Lung (tissue), 12 donors: ENCODE measurements around the gene GRIK1. TPM values are rescaled to one million over a fixed set of nuclear protein-coding genes. Genes with fewer than 3 reads are reported as not detected.

Source experiments
- ATAC-seq: fragments of 200-7000 bp; cut with Tn5 transposase; one replicate; pipeline ENCODE4 v1.9.1; 2020; ENCODE audit warnings: moderate number of reproducible peaks; ENCODE audit not compliant: insufficient read depth, low FRiP score
- DNase-seq, 3 donors: peaks; one replicate each; pipeline ENCODE4 v3.0.0-alpha.2; 2013 to 2017
- H3K27ac ChIP-seq, 2 donors: one replicate each; pipeline ENCODE4 v1.5.1; 2013; ENCODE audit warnings: mild to moderate bottlenecking in 2 of 2, moderate library complexity in 2 of 2, control low read depth in 1 of 2, inconsistent platforms in 1 of 2, low read depth in 1 of 2, low read length in 1 of 2
- H3K27me3 ChIP-seq, 3 donors: one replicate each; pipeline ENCODE4 v1.5.1; 2013; ENCODE audit warnings: low read length in 2 of 3; ENCODE audit not compliant: control insufficient read depth in 3 of 3, insufficient read depth in 3 of 3
- H3K36me3 ChIP-seq, 4 donors: one replicate each; pipeline ENCODE4 v1.5.1; 2013; ENCODE audit warnings: low read length in 4 of 4, mild to moderate bottlenecking in 1 of 4, moderate library complexity in 1 of 4; ENCODE audit not compliant: control insufficient read depth in 4 of 4, insufficient read depth in 4 of 4
- H3K4me1 ChIP-seq, 5 donors: one replicate each; pipeline ENCODE4 v1.5.1; 2013; ENCODE audit warnings: low read length in 5 of 5, mild to moderate bottlenecking in 2 of 5, moderate library complexity in 1 of 5; ENCODE audit not compliant: control insufficient read depth in 5 of 5, insufficient read depth in 5 of 5
- H3K4me3 ChIP-seq: one replicate; pipeline ENCODE4 v1.5.1; 2013; ENCODE audit warnings: mild to moderate bottlenecking, control low read depth, moderate library complexity
- H3K9ac ChIP-seq, 2 donors: one replicate each; pipeline ENCODE4 v1.5.1; 2013; ENCODE audit warnings: low read length in 2 of 2, control low read depth in 1 of 2; ENCODE audit not compliant: insufficient read depth in 1 of 2
- H3K9me3 ChIP-seq, 4 donors: one replicate each; pipeline ENCODE4 v1.5.1; 2013; ENCODE audit warnings: low read length in 3 of 4, mild to moderate bottlenecking in 1 of 4, moderate library complexity in 1 of 4; ENCODE audit not compliant: control insufficient read depth in 4 of 4, insufficient read depth in 3 of 4
- CTCF ChIP-seq: IDR thresholded peaks from 2 replicates; pipeline ENCODE4 v1.5.1; 2012; ENCODE audit warnings: mild to moderate bottlenecking; ENCODE audit errors: control extremely low read depth, extremely low read depth
- WGBS, 2 donors: extraction: QIAGEN DNeasy Blood & Tissue Kit; methylation state at CpG; one replicate each; pipeline ENCODE4 v1.1.7; 2013; 5-methylcytosine and 5-hydroxymethylcytosine counted together
- polyA plus RNA-seq, 2 donors: library from polyadenylated mRNA; stranded (reverse); fragments of 200-250 nt; gene quantifications; one replicate each; pipeline ENCODE4 v1.2.1, GENCODE V29; 2013
- total RNA-seq, 2 donors: library from RNA; depleted of rRNA in 1 of 2; stranded (reverse); fragments of >200 nt in 1 of 2; gene quantifications; one replicate each; pipeline ENCODE4 v1.2.1, GENCODE V29; 2014 to 2021
- donor health status: control.
- donor health status: control.
- donor health status: Bipolar disorder and iron deficiency.
- donor health status: healthy.
- donor health status: DM: yes; HTN: yes; CAD: no.

The GRIK1 gene
- total and polyA plus RNA-seq, 4 donors: 0.26 TPM; not detected in 3

- no peak for TF ChIP-seq CTCF
- ATAC-seq: no peak
- WGBS, 2 donors: 77 to 84% methylated on average over 4 of the region's 4 CpGs
Observed at GRCh38 chr21:29671728-29672127, 268.1 kb downstream of the GRIK1 start.

GRCh38 chr21:29670228-29670627, 269.6 kb downstream of the GRIK1 start:
- TF ChIP-seq CTCF: no peak
- no peaks in the 10 kb centered on the region for H3K9me3 ChIP-seq
- no peak overlapping the region for H3K4me3 ChIP-seq
- no peaks in the 10 kb centered on the region for H3K36me3 ChIP-seq
- no peak overlapping the region for H3K9ac ChIP-seq
- H3K27ac ChIP-seq: no peak overlapping the region
- no peak for ATAC-seq
- H3K4me1 ChIP-seq: no peaks in the 10 kb centered on the region
- H3K27me3 ChIP-seq: no peaks in the 10 kb centered on the region
- DNase-seq: no peak
- 88 to 96% methylated on average over 2 of the region's 2 CpGs for WGBS, 2 donors

More at GRCh38 chr21:29671728-29672127, 268.1 kb downstream of the GRIK1 start:
- no peak for DNase-seq
- Histone ChIP-seq H3K4me1 (no peaks in the 10 kb centered on the region), H3K4me3 (no peak overlapping the region), H3K27ac (no peak overlapping the region), H3K27me3 (no peaks in the 10 kb centered on the region), H3K9ac (no peak overlapping the region), H3K9me3 (no peaks in the 10 kb centered on the region), H3K36me3 (no peaks in the 10 kb centered on the region)

GRCh38 chr21:29669416-29669815, 270.4 kb downstream of the GRIK1 start:
- H3K4me3 ChIP-seq: no peak overlapping the region
- no peak for TF ChIP-seq CTCF

GRCh38 chr21:29667651-29668050, 272.1 kb downstream of the GRIK1 start:
- Histone ChIP-seq H3K4me1 (no peaks in the 10 kb centered on the region), H3K9me3 (no peaks in the 10 kb centered on the region), H3K36me3 (no peaks in the 10 kb centered on the region), H3K27ac (no peak overlapping the region), H3K4me3 (no peak overlapping the region), H3K27me3 (no peaks in the 10 kb centered on the region), H3K9ac (no peak overlapping the region)
- ATAC-seq (no peak), DNase-seq (no peak)
- 41 to 70% methylated on average over 3 of the region's 3 CpGs for WGBS, 2 donors
- no peak for TF ChIP-seq CTCF

More at GRCh38 chr21:29669416-29669815, 270.4 kb downstream of the GRIK1 start:
- no peaks in the 10 kb centered on the region for H3K36me3 ChIP-seq
- no peaks in the 10 kb centered on the region for H3K27me3 ChIP-seq
- H3K4me1 ChIP-seq: no peaks in the 10 kb centered on the region
- DNase-seq (no peak), ATAC-seq (no peak)
- H3K9me3 ChIP-seq: no peaks in the 10 kb centered on the region
- no peak overlapping the region for H3K27ac ChIP-seq
- WGBS, 2 donors: 79 to 91% methylated on average over 2 of the region's 2 CpGs
- no peak overlapping the region for H3K9ac ChIP-seq
